OCI-LY3 (cell line): ENCODE results near the gene SH2D3C.
A peak's percentile ranks its signal among the peaks of the same experiment; 100 is the strongest.

Experiments
- EZH2phosphoT487 ChIP-seq: fragments of 200-600 bp; shearing (Covaris generic); IDR thresholded peaks from 2 replicates; pipeline ENCODE4 v1.6.1; 2018; ENCODE audit warnings: antibody characterized with exemption, mixed run types, low read depth
- TF ChIP-seq, protein P1 (sequence below): fragments of 200-600, 300-600 bp; sonication (generic); IDR thresholded peaks from 2 replicates; pipeline ENCODE4 v1.5.1; 2014; ENCODE audit warnings: antibody characterized with exemption, low read length, low read depth

DNA sequence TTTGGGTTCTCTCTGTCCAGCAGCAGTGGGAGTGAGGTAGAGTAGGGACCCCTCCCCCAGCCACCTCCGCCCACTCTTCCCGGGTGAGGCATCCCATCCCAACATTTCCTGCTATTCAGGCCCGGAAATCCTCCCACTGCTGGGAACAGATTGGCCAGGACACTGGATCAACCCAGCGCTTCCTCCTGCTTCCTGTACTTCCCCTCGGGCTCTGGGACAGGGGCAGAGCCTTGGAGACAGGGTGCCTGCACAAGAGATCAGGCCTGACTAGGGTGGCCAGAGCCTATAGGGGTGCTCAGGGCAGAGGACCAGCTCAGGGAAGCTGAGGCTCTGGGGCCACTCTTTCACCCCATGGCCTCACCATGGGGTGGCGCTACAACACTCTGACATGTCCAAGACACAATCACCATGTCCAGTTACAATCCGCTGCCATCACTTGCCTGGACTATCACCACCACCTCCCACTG is 14.5 kb downstream of the SH2D3C start:
- TF ChIP-seq, protein P1, sequence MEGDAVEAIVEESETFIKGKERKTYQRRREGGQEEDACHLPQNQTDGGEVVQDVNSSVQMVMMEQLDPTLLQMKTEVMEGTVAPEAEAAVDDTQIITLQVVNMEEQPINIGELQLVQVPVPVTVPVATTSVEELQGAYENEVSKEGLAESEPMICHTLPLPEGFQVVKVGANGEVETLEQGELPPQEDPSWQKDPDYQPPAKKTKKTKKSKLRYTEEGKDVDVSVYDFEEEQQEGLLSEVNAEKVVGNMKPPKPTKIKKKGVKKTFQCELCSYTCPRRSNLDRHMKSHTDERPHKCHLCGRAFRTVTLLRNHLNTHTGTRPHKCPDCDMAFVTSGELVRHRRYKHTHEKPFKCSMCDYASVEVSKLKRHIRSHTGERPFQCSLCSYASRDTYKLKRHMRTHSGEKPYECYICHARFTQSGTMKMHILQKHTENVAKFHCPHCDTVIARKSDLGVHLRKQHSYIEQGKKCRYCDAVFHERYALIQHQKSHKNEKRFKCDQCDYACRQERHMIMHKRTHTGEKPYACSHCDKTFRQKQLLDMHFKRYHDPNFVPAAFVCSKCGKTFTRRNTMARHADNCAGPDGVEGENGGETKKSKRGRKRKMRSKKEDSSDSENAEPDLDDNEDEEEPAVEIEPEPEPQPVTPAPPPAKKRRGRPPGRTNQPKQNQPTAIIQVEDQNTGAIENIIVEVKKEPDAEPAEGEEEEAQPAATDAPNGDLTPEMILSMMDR = peak; percentile 44
- TF ChIP-seq EZH2phosphoT487 = no peak
